GM21717 (cell line): ENCODE results near the gene LAMC1.

Source experiments
- ATAC-seq: cut with Tn5 transposase; IDR thresholded peaks from one replicate; pipeline ENCODE4 v1.9.1; 2021; ENCODE audit warnings: mild to moderate bottlenecking, moderate library complexity; ENCODE audit not compliant: unreplicated experiment

LAMC1 gene

GRCh38 chr1:183101841-183102276 lies 78.6 kb downstream of the LAMC1 start:
- ATAC-seq, result no peak

GRCh38 chr1:183103147-183103546 lies 79.9 kb downstream of the LAMC1 start:
- ATAC-seq, result no peak

- ATAC-seq, result no peak
Measured at GRCh38 chr1:183103577-183103976, 80.4 kb downstream of the LAMC1 start.

GRCh38 chr1:183105449-183105848 lies 82.2 kb downstream of the LAMC1 start:
- ATAC-seq, result no peak

- ATAC-seq, result no peak
Measured at GRCh38 chr1:183106166-183106565, 82.9 kb downstream of the LAMC1 start.

GRCh38 chr1:183106746-183107145 lies 83.5 kb downstream of the LAMC1 start:
- ATAC-seq, result no peak

GRCh38 chr1:183110326-183110880 lies 87.2 kb downstream of the LAMC1 start:
- ATAC-seq, result no peak

GRCh38 chr1:183114441-183114840 lies 91.2 kb downstream of the LAMC1 start:
- ATAC-seq, result no peak

GRCh38 chr1:183116416-183116815 lies 93.2 kb downstream of the LAMC1 start:
- ATAC-seq, result no peak

GRCh38 chr1:183121609-183122008 lies 98.4 kb downstream of the LAMC1 start:
- no peak for ATAC-seq

- no peak for ATAC-seq
Measured at GRCh38 chr1:183124259-183124658, 101.0 kb downstream of the LAMC1 start.

- no peak for ATAC-seq
Measured at GRCh38 chr1:183125279-183125999, 102.2 kb downstream of the LAMC1 start.

- ATAC-seq, result no peak
Measured at GRCh38 chr1:183126000-183126366, 102.8 kb downstream of the LAMC1 start.

GRCh38 chr1:183126528-183126927 lies 103.3 kb downstream of the LAMC1 start:
- ATAC-seq, result no peak

- ATAC-seq, result no peak
Measured at GRCh38 chr1:183129921-183130690, 106.9 kb downstream of the LAMC1 start.

GRCh38 chr1:183131166-183131565 lies 107.9 kb downstream of the LAMC1 start:
- no peak for ATAC-seq

- ATAC-seq, result no peak
Measured at GRCh38 chr1:183135336-183135735, 112.1 kb downstream of the LAMC1 start.

GRCh38 chr1:183137782-183138181 lies 114.6 kb downstream of the LAMC1 start:
- no peak for ATAC-seq

GRCh38 chr1:183138301-183138700 lies 115.1 kb downstream of the LAMC1 start:
- no peak for ATAC-seq

- ATAC-seq, result no peak
Measured at GRCh38 chr1:183139281-183139942, 116.2 kb downstream of the LAMC1 start.

GRCh38 chr1:183140633-183141032 lies 117.4 kb downstream of the LAMC1 start:
- ATAC-seq, result no peak
